GM20431 (cell line): Measurements from ENCODE around the gene ECEL1.
"Not testable (repeated sequence)": the region's sequence is repeated elsewhere in the genome, so short reads cannot be mapped to it uniquely, and the experiment has no call there.

Experiments
- in situ Hi-C: fragments of 300-500 bp; cut with MseI, MboI; formaldehyde crosslinking; loops from one replicate; pipeline ENCODE4 v1.15.0; 2020; ENCODE audit warnings: low sequenced_read_pairs; ENCODE audit not compliant: unreplicated experiment

ECEL1 gene

GRCh38 chr2:232444409-232445148 is 43.1 kb downstream of the ECEL1 start:
- in situ Hi-C loops, result no loop called here

- in situ Hi-C loops, result not testable (repeated sequence)
These were observed 43.8 kb downstream of the ECEL1 start for GRCh38 chr2:232443669-232444408.

- in situ Hi-C loops, result not testable (repeated sequence)
These were observed 44.6 kb downstream of the ECEL1 start for GRCh38 chr2:232443047-232443446.

GRCh38 chr2:232442431-232442830 is 45.2 kb downstream of the ECEL1 start:
- in situ Hi-C loops, result not testable (repeated sequence)

- in situ Hi-C loops, result not testable (repeated sequence)
These were observed 45.7 kb downstream of the ECEL1 start for GRCh38 chr2:232441922-232442321.

GRCh38 chr2:232441147-232441651 is 46.4 kb downstream of the ECEL1 start:
- in situ Hi-C loops, result no loop called here

GRCh38 chr2:232440220-232441018 is 47.2 kb downstream of the ECEL1 start:
- in situ Hi-C loops, result not testable (repeated sequence)

- in situ Hi-C loops, result no loop called here
These were observed 47.9 kb downstream of the ECEL1 start for GRCh38 chr2:232439758-232440135.

- in situ Hi-C loops, result no loop called here
These were observed 48.5 kb downstream of the ECEL1 start for GRCh38 chr2:232438951-232439757.

- in situ Hi-C loops, result no loop called here
These were observed 49.5 kb downstream of the ECEL1 start for GRCh38 chr2:232438091-232438490.

- in situ Hi-C loops, result no loop called here
These were observed 50.5 kb downstream of the ECEL1 start for GRCh38 chr2:232437195-232437571.

GRCh38 chr2:232436381-232437194 is 51.0 kb downstream of the ECEL1 start:
- in situ Hi-C loops, result no loop called here

GRCh38 chr2:232435805-232436204 is 51.8 kb downstream of the ECEL1 start:
- in situ Hi-C loops, result no loop called here

GRCh38 chr2:232435375-232435648 is 52.3 kb downstream of the ECEL1 start:
- in situ Hi-C loops, result no loop called here

GRCh38 chr2:232434563-232435374 is 52.9 kb downstream of the ECEL1 start:
- in situ Hi-C loops, result no loop called here

GRCh38 chr2:232434091-232434490 is 53.5 kb downstream of the ECEL1 start:
- in situ Hi-C loops, result no loop called here

- in situ Hi-C loops, result not testable (repeated sequence)
These were observed 54.0 kb downstream of the ECEL1 start for GRCh38 chr2:232433622-232434021.

- in situ Hi-C loops, result no loop called here
These were observed 54.9 kb downstream of the ECEL1 start for GRCh38 chr2:232432598-232433184.
